Stimulated activated CD4-positive, alpha-beta T cell treated with anti-CD3 and anti-CD28 coated beads, Interleukin-4, amount 100 ng/mL, for 4 hours (primary cell): ENCODE results near the gene ZNF618.

Experiments
- DNase-seq, 2 experiments: peaks; one replicate each; pipeline ENCODE4 v3.0.0-alpha.2; 2020

Gene ZNF618

GRCh38 chr9:114086607-114087006, 210.5 kb downstream of the ZNF618 start:
- DNase-seq: no peak

GRCh38 chr9:114087721-114088120, 211.6 kb downstream of the ZNF618 start:
- no peak for DNase-seq

- DNase-seq: no peak
Measured at GRCh38 chr9:114088571-114089170, 212.6 kb downstream of the ZNF618 start.

- DNase-seq: no peak
Measured at GRCh38 chr9:114089206-114089840, 213.2 kb downstream of the ZNF618 start.

- DNase-seq: no peak
Measured at GRCh38 chr9:114090798-114091197, 214.7 kb downstream of the ZNF618 start.

- no peak for DNase-seq
Measured at GRCh38 chr9:114091711-114092110, 215.6 kb downstream of the ZNF618 start.

- no peak for DNase-seq
Measured at GRCh38 chr9:114092336-114092735, 216.2 kb downstream of the ZNF618 start.

GRCh38 chr9:114093031-114093471, 216.9 kb downstream of the ZNF618 start:
- no peak for DNase-seq

GRCh38 chr9:114093761-114094505, 217.8 kb downstream of the ZNF618 start:
- no peak for DNase-seq

- no peak for DNase-seq
Measured at GRCh38 chr9:114094971-114095370, 218.9 kb downstream of the ZNF618 start.

- DNase-seq: no peak
Measured at GRCh38 chr9:114096041-114096511, 220.0 kb downstream of the ZNF618 start.

- DNase-seq: no peak
Measured at GRCh38 chr9:114096866-114097612, 220.9 kb downstream of the ZNF618 start.

- DNase-seq: no peak
Measured at GRCh38 chr9:114097613-114098020, 221.5 kb downstream of the ZNF618 start.

GRCh38 chr9:114098021-114098935, 222.2 kb downstream of the ZNF618 start:
- peak in 1 of 2 experiments; percentile 27 for DNase-seq

- no peak for DNase-seq
Measured at GRCh38 chr9:114098936-114099668, 223.0 kb downstream of the ZNF618 start, which contains the start of gene KIF12. Gene KIF12, minus strand, starts transcription at chr9:114099292. Its CDS starts 16 bp downstream, at chr9:114099276.

- no peak for DNase-seq
Measured at GRCh38 chr9:114099669-114100270, 223.7 kb downstream of the ZNF618 start.

GRCh38 chr9:114100536-114100935, 224.4 kb downstream of the ZNF618 start:
- DNase-seq: no peak

- DNase-seq: no peak
Measured at GRCh38 chr9:114102484-114102883, 226.4 kb downstream of the ZNF618 start.

- no peak for DNase-seq
Measured at GRCh38 chr9:114105236-114105635, 229.1 kb downstream of the ZNF618 start.
